ENCODE measurements around the gene CALD1.

DNA sequence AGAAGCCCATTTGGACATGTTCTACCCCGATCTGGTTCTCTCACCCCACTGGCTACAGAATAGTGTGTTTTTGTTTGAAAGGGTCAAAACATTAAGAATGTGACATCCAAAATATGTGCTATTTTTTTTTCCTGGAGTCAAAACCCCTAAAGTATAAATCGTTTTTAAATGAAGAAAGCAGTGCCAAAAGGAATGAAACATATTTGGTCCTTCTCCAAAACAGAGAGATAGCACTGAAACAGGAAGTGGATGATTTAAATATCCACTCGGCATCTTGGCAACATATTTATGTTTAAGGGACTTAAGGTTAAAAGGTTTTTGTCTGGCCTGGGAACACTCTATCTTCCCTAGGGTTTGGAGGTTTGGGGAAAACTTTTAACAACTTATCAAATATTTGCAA lies 32.3 kb downstream of the CALD1 start:
- TF ChIP-seq, protein P1, sequence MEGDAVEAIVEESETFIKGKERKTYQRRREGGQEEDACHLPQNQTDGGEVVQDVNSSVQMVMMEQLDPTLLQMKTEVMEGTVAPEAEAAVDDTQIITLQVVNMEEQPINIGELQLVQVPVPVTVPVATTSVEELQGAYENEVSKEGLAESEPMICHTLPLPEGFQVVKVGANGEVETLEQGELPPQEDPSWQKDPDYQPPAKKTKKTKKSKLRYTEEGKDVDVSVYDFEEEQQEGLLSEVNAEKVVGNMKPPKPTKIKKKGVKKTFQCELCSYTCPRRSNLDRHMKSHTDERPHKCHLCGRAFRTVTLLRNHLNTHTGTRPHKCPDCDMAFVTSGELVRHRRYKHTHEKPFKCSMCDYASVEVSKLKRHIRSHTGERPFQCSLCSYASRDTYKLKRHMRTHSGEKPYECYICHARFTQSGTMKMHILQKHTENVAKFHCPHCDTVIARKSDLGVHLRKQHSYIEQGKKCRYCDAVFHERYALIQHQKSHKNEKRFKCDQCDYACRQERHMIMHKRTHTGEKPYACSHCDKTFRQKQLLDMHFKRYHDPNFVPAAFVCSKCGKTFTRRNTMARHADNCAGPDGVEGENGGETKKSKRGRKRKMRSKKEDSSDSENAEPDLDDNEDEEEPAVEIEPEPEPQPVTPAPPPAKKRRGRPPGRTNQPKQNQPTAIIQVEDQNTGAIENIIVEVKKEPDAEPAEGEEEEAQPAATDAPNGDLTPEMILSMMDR (conservative IDR thresholded peaks at IDR 0.05; ENCODE audit: low read length): no peak
- TF ChIP-seq EZH2phosphoT487 (IDR thresholded peaks at IDR 0.05; ENCODE audit: borderline replicate concordance): no peak

All from Loucy (cell line).